Measurements from ENCODE around the gene SLC44A3. TPM values are rescaled to one million over a fixed set of nuclear protein-coding genes. Genes with fewer than 3 reads are reported as not detected.

The SLC44A3 gene
- total RNA-seq, 1 donor from 2014 or later, result not detected

DNA sequence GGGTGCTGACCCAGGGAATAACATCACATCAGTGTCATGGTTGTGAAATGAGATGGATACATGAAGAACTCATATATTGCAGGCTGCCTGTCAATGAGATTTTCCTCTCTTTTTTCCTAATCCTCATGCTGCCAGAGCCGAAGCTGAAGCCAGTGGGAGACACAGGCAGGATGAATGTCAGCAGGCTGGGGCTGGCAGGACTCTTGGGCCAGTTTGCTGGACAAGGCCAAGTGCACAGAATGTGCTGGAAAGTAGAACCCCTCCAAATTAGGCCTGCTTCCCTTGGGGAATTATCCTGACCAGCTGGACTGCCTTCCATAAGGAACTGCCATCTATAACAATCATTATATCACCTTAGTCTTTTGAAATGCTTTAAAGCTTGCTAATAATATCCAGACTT, 31.4 kb downstream of the SLC44A3 start:
- ChIA-PET CTCF (interaction anchor here (2.2 to 6.3 kb wide), 3 partner anchors 8 to 193 kb away, joined by 5 to 183 read pairs (median 116); no protein-coding TSS in a partner anchor), POLR2A (no interaction called here)
- TF ChIP-seq, protein P1, sequence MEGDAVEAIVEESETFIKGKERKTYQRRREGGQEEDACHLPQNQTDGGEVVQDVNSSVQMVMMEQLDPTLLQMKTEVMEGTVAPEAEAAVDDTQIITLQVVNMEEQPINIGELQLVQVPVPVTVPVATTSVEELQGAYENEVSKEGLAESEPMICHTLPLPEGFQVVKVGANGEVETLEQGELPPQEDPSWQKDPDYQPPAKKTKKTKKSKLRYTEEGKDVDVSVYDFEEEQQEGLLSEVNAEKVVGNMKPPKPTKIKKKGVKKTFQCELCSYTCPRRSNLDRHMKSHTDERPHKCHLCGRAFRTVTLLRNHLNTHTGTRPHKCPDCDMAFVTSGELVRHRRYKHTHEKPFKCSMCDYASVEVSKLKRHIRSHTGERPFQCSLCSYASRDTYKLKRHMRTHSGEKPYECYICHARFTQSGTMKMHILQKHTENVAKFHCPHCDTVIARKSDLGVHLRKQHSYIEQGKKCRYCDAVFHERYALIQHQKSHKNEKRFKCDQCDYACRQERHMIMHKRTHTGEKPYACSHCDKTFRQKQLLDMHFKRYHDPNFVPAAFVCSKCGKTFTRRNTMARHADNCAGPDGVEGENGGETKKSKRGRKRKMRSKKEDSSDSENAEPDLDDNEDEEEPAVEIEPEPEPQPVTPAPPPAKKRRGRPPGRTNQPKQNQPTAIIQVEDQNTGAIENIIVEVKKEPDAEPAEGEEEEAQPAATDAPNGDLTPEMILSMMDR (IDR thresholded peaks at IDR 0.05), result no peak
- ATAC-seq (ENCODE audit: low read depth) (no peak), DNase-seq (no peak)
- H3K4me3 Mint-ChIP-seq, result no peak overlapping the region
- no peaks in the 10 kb centered on the region for H3K36me3 Mint-ChIP-seq (ENCODE audit: low read depth)
- H3K27me3 Mint-ChIP-seq, result peaks cover 2% of the 10 kb centered on the region
- H3K4me1 Mint-ChIP-seq, result no peaks in the 10 kb centered on the region
- intact Hi-C loops (cut with micrococcal nuclease), result loop anchor here (5.0 kb wide), 1 partner anchor 111 kb away; no protein-coding TSS in a partner anchor
- H3K9me3 Mint-ChIP-seq, result no peaks in the 10 kb centered on the region
- no peak overlapping the region for H3K27ac Mint-ChIP-seq

DNA sequence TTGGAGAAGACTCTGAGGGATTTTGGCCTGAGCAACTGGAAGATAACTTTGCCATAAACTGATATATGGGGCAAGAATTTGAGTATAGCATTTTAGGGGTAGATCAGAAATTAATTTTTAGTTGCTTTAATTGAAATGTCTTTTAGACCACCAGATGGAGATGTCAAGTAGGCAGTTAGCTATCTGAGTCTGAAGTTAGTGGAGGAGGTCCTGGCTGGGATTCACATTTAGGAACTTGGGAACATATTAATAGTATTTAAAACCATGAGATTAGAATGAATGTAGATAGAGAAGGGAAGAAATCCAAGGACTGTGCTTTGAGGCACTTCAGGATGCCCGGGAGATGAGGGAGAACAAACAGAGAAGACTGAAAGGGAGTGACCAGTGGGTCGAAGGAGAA, 32.6 kb downstream of the SLC44A3 start:
- TF ChIP-seq, protein P1 (IDR thresholded peaks at IDR 0.05), result no peak
- Mint-ChIP-seq H3K27me3 (peaks cover 4% of the 10 kb centered on the region), H3K27ac (no peak overlapping the region), H3K36me3 (ENCODE audit: low read depth) (no peaks in the 10 kb centered on the region), H3K4me1 (no peaks in the 10 kb centered on the region), H3K9me3 (no peaks in the 10 kb centered on the region), H3K4me3 (no peak overlapping the region)
- DNase-seq (no peak), ATAC-seq (ENCODE audit: low read depth) (no peak)
- ChIA-PET POLR2A (no interaction called here), CTCF (interaction anchor here (1.0 to 6.3 kb wide), 3 partner anchors 188 to 381 kb away, joined by 3 to 183 read pairs (median 116); partner anchors contain the start of gene RWDD3)
- intact Hi-C loops (cut with micrococcal nuclease), result loop anchor here (5.0 kb wide), 1 partner anchor 110 kb away; no protein-coding TSS in a partner anchor

DNA sequence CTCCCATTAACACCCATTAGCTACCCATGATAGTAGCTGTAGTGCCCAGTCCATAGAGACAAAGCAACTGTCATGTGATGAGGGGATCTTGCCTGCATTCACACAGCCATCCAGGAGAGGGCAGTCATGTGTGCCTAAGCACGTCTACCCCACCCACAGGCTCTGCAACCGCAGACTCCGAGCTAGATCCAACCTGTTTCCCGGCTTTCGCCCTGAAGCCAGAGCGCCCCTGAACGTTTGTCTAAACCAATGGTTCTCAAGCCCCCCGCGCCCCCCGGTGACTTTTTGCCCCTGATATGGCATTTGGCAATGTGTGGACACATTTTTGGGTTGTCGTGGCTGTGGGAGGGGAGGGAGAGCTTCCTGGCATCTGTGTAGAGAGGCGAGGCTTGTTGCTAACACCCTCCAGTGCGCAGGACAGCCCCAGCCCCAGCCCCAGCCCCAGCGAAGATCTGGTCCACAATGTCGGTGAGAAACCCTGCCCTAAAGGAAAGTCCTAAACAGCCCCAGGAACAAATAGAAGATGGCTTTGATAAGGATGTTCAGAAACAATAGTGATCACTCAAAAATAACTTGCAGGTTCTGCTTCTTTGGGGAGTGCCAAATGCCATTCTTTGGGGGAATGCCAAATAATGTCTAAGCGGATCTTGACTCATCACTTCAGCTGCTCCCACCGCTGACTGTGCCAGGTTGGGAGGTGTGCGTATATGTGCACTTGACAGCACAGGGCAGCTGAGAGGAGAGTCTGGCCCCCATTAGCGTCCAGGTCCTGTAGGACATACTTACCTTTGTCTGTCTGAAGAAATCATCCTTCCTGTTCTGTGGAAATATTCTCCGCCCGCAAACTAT, 34.5 kb downstream of the SLC44A3 start:
- peaks cover 8% of the 10 kb centered on the region for H3K27me3 Mint-ChIP-seq
- peak; percentile 98 for ATAC-seq (ENCODE audit: low read depth)
- no peaks in the 10 kb centered on the region for H3K9me3 Mint-ChIP-seq
- POLR2A ChIA-PET, result interaction anchor here (0.7 to 1.8 kb wide), 4 partner anchors 107 to 379 kb away, joined by 5 to 14 read pairs (median 10); partner anchors contain the start of genes ALG14 and RWDD3
- no peaks in the 10 kb centered on the region for H3K4me1 Mint-ChIP-seq
- H3K27ac Mint-ChIP-seq, result no peak overlapping the region
- peak; percentile 54 for DNase-seq
- CTCF ChIA-PET, result interaction anchor here (0.6 to 6.3 kb wide), 32 partner anchors 8 to 396 kb away, joined by 3 to 183 read pairs (median 4); partner anchors contain the start of genes ALG14 and RWDD3
- intact Hi-C loops (cut with micrococcal nuclease), result loop anchor here (1.0 to 5.0 kb wide), 5 partner anchors 20 to 380 kb away; partner anchors contain the start of gene RWDD3
- H3K4me3 Mint-ChIP-seq, result no peak overlapping the region
- H3K36me3 Mint-ChIP-seq (ENCODE audit: low read depth), result no peaks in the 10 kb centered on the region
- TF ChIP-seq, protein P1 (IDR thresholded peaks at IDR 0.05), result no peak

DNA sequence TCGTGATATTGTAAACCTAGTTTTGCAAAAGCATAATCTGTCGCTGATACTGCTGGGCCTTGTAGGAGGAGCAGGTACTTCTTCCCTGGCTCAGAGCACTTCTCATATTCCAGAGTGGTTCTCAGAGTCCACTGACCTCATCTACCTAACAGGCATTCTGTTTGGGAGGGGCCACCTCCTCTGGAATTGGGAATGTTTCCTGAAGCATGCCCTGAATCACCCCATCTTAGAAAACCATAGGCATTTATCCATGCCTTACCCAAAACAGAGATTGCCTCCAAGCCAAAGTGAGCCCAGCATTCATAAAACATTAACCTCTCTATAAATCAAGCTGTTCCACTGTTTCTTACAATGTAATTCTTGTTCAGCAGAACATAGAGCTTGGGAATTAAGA, 35.1 kb downstream of the SLC44A3 start:
- DNase-seq (no peak), ATAC-seq (ENCODE audit: low read depth) (no peak)
- ChIA-PET POLR2A (interaction anchor here (0.7 to 1.8 kb wide), 5 partner anchors 106 to 379 kb away, joined by 5 to 14 read pairs (median 9); partner anchors contain the start of genes ALG14 and RWDD3), CTCF (interaction anchor here (0.7 to 6.3 kb wide), 10 partner anchors 8 to 378 kb away, joined by 3 to 183 read pairs (median 7); partner anchors contain the start of genes ALG14 and RWDD3)
- intact Hi-C loops (cut with micrococcal nuclease), result loop anchor here (2.0 kb wide), 1 partner anchor 21 kb away; no protein-coding TSS in a partner anchor
- Mint-ChIP-seq H3K9me3 (no peaks in the 10 kb centered on the region), H3K36me3 (ENCODE audit: low read depth) (no peaks in the 10 kb centered on the region), H3K4me3 (no peak overlapping the region), H3K27me3 (peaks cover 8% of the 10 kb centered on the region), H3K27ac (no peak overlapping the region), H3K4me1 (no peaks in the 10 kb centered on the region)
- TF ChIP-seq, protein P1 (IDR thresholded peaks at IDR 0.05), result no peak

- H3K9me3 Mint-ChIP-seq, result no peaks in the 10 kb centered on the region
- DNase-seq (no peak), ATAC-seq (ENCODE audit: low read depth) (no peak)
- H3K27me3 Mint-ChIP-seq, result peaks cover 8% of the 10 kb centered on the region
- H3K4me3 Mint-ChIP-seq, result no peak overlapping the region
- ChIA-PET POLR2A (interaction anchor here (0.6 to 1.8 kb wide), 2 partner anchors 123 to 378 kb away, joined by 5 read pairs; partner anchors contain the start of gene RWDD3), CTCF (interaction anchor here (1.3 to 6.3 kb wide), 5 partner anchors 10 to 377 kb away, joined by 3 to 183 read pairs (median 33); partner anchors contain the start of gene RWDD3)
- H3K27ac Mint-ChIP-seq, result no peak overlapping the region
- H3K36me3 Mint-ChIP-seq (ENCODE audit: low read depth), result no peaks in the 10 kb centered on the region
- intact Hi-C loops (cut with micrococcal nuclease), result no loop called here
- no peaks in the 10 kb centered on the region for H3K4me1 Mint-ChIP-seq
- TF ChIP-seq, protein P1 (IDR thresholded peaks at IDR 0.05), result no peak
Measured at GRCh38 chr1:94856004-94856403, 35.8 kb downstream of the SLC44A3 start.
